Thymus (tissue), 11 donors: ENCODE data around the gene CFAP210. TPM values are rescaled to one million over a fixed set of nuclear protein-coding genes. Genes with fewer than 3 reads are reported as not detected.

Source experiments
- DNase-seq, 9 donors: peaks; one replicate each; pipeline ENCODE4 v3.0.0-alpha.2; 2013; ENCODE audit warnings: low spot score in 9 of 9, low read depth in 6 of 9, missing footprints in 1 of 9
- H3K27ac ChIP-seq, 2 donors: one replicate each; pipeline ENCODE4 v1.5.1; 2013; ENCODE audit warnings: control low read depth in 1 of 2, low read depth in 1 of 2, low read length in 1 of 2, mild to moderate bottlenecking in 1 of 2, moderate library complexity in 1 of 2
- H3K27me3 ChIP-seq, 2 donors: one replicate each; pipeline ENCODE4 v1.5.1; 2013; ENCODE audit warnings: low read length in 1 of 2; ENCODE audit not compliant: control insufficient read depth in 2 of 2, insufficient read depth in 1 of 2
- H3K36me3 ChIP-seq, 2 donors: one replicate each; pipeline ENCODE4 v1.5.1; 2013; ENCODE audit warnings: low read length in 1 of 2, mild to moderate bottlenecking in 1 of 2, moderate library complexity in 1 of 2; ENCODE audit not compliant: control insufficient read depth in 2 of 2, insufficient read depth in 2 of 2
- H3K4me1 ChIP-seq, 2 donors: one replicate each; pipeline ENCODE4 v1.5.1; 2013; ENCODE audit warnings: low read length in 2 of 2; ENCODE audit not compliant: control insufficient read depth in 2 of 2, insufficient read depth in 2 of 2
- H3K4me3 ChIP-seq, 2 donors: one replicate each; pipeline ENCODE4 v1.5.1; 2013; ENCODE audit warnings: low read length in 2 of 2, control low read depth in 1 of 2, mild to moderate bottlenecking in 1 of 2
- H3K9me3 ChIP-seq, 2 donors: one replicate each; pipeline ENCODE4 v1.5.1; 2013; ENCODE audit warnings: low read length in 1 of 2, mild to moderate bottlenecking in 1 of 2; ENCODE audit not compliant: control insufficient read depth in 2 of 2, insufficient read depth in 1 of 2
- WGBS: extraction: QIAGEN DNeasy Blood & Tissue Kit; methylation state at CpG from one replicate; pipeline ENCODE4 v1.1.7; 2013; 5-methylcytosine and 5-hydroxymethylcytosine counted together
- polyA plus RNA-seq: library from polyadenylated mRNA; stranded (reverse); fragments of 200-250 nt; gene quantifications from one replicate; pipeline ENCODE4 v1.2.3, GENCODE V29; 2013
- total RNA-seq: library from RNA; stranded (reverse); fragments of 120-200 nt; gene quantifications from one replicate; pipeline ENCODE4 v1.2.4, GENCODE V29; 2013
- donor health status: healthy.

Gene CFAP210
- total and polyA plus RNA-seq, 2 donors: 0.21 TPM; not detected in 1

DNA sequence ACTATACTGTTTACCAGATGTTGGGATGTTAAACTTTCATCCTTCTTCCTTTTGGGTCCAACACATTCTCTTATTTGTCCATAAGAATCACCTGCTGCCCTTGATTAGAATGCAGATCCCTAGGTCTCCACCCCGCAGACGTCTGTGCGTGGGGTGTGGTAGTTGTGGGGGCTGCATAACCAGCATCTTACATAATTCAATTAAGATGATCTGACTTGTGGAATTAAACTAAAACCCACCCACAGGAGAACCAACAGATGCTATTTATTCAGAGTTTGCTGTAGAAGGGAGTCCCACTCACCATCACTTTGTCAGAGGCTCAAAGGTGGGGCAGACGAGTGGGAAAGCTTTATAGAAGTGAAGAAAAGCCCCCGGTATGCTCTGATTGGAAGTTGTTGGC, 37.9 kb upstream of the CFAP210 start:
- Histone ChIP-seq H3K27me3 (peaks cover 0 to 8% of the 10 kb centered on the region in 2 donors), H3K27ac (no peak overlapping the region), H3K4me3 (no peak overlapping the region), H3K36me3 (no peaks in the 10 kb centered on the region), H3K4me1 (peaks cover 11 to 23% of the 10 kb centered on the region in 2 donors), H3K9me3 (no peaks in the 10 kb centered on the region)
- DNase-seq: no peak
- WGBS: 91% methylated on average over 5 of the region's 5 CpGs

DNA sequence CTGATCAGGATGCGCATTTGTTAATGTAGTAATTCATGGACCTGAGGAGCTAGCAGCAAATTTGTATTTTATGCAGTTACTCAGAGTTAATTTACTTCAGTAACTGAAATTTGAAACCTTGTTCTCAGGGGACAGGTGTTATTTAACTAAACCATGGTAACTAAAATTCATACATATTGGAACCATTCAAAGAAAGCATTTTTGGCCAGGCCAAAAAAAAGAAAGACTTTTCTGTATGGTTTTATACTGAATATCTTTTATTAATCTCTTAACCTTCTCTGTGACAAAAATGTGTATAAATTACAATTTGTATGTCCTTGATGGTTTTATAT, 35.0 kb upstream of the CFAP210 start:
- peaks cover 8 to 10% of the 10 kb centered on the region in 2 donors for H3K4me1 ChIP-seq
- H3K27ac ChIP-seq: no peak overlapping the region
- H3K27me3 ChIP-seq: peaks cover 0 to 6% of the 10 kb centered on the region in 2 donors
- H3K36me3 ChIP-seq: no peaks in the 10 kb centered on the region
- no peak for DNase-seq
- no peak overlapping the region for H3K4me3 ChIP-seq
- no peaks in the 10 kb centered on the region for H3K9me3 ChIP-seq
- 95% methylated on average over 1 of the region's 1 CpG for WGBS

DNA sequence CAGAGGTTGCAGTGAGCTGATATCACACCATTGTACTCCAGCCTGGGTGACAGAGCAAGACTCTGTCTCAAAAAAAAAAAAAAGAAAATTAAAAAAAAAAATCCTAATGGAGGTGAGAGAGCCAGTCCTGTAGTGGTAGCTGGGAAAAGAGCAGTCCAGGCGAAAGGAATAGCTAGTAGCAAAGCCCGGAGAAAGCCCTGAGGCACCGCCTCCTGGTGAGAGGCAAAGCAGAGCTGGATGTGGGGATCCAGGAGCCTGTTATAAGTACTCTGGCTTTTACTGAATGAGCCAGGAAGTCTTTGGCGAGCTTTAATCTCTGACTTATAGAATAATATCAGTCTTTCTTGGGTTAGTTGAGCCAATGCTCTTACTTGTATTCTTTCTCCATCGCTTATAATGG, 32.9 kb upstream of the CFAP210 start:
- no peak overlapping the region for H3K4me3 ChIP-seq
- no peaks in the 10 kb centered on the region for H3K9me3 ChIP-seq
- H3K4me1 ChIP-seq: no peaks in the 10 kb centered on the region
- H3K27ac ChIP-seq: no peak overlapping the region
- 99% methylated on average over 5 of the region's 5 CpGs for WGBS
- no peaks in the 10 kb centered on the region for H3K36me3 ChIP-seq
- no peak for DNase-seq
- H3K27me3 ChIP-seq: no peaks in the 10 kb centered on the region

DNA sequence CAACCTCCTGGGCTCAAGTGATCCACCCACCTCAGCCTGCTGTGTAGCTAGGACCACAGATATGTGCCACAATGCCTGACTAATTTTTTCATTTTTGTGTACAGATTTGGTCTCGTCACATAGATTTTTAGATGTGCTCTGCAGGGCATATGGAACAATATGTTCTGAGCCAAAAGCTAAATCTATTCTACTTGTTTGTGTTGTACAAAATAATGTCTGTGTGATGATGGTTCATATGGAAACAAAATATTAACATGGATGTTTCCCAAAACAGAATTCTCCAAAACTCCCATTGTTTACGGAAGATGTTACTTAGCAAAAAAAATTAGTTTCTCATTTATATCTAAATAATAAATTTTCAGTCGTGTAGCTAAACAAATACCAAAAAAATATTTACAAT, 26.8 kb upstream of the CFAP210 start:
- Histone ChIP-seq H3K27ac (no peak overlapping the region), H3K4me1 (peaks cover 0 to 6% of the 10 kb centered on the region in 2 donors), H3K4me3 (no peak overlapping the region), H3K36me3 (no peaks in the 10 kb centered on the region), H3K27me3 (no peaks in the 10 kb centered on the region), H3K9me3 (no peaks in the 10 kb centered on the region)
- 96% methylated on average over 3 of the region's 3 CpGs for WGBS
- no peak for DNase-seq

DNA sequence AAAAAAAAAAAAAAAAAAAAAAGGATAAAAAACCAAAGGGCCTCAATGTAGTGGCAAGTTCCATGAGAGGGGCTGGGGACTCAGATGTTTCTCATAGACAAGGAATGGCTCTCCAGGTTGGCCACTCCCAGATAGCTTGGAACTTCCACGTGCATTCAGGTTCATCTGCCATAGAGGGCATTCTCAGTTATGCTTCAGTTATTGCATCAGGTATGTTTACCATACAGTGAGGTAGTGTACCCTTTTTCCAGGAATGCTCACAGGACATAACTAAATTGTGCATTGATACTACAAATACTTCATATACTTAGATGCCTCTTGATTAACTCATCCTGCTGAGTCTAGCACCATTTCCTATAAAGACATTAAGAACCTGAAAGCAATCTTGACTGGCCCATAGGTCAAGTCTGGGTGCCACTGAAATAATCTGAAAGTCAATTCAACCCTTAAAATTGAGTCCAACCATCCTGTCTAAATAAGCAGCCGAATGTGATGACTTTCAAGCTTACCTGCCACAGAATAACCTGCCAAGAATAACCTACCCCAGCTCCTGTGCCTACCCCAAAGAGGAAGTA, 24.8 kb upstream of the CFAP210 start:
- WGBS: 95% methylated on average over 2 of the region's 2 CpGs

DNA sequence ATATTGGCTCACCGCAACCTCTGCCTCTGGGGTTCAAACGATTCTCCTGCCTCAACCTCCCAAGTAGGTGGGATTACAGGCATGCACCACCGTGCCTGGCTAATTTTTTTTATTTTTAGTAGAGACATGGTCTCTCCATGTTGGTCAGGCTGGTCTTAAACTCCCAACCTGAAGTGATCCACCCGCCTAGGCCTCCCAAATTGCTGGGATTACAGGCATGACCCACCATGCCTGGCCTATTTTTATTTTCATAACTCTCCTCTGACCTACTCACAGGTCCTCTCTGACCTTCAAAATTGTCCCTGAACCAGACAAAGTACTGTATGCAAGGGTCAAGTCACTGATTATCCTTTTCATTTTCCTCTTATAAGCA, 23.5 kb upstream of the CFAP210 start:
- Histone ChIP-seq H3K9me3 (no peaks in the 10 kb centered on the region), H3K4me1 (peaks cover 0 to 13% of the 10 kb centered on the region in 2 donors), H3K27me3 (no peaks in the 10 kb centered on the region), H3K4me3 (no peak overlapping the region), H3K36me3 (no peaks in the 10 kb centered on the region), H3K27ac (no peak overlapping the region)
- no peak for DNase-seq
- WGBS: 98% methylated on average over 4 of the region's 4 CpGs

More for the DNA sequence above, 24.8 kb upstream of the CFAP210 start:
- Histone ChIP-seq H3K36me3 (no peaks in the 10 kb centered on the region), H3K9me3 (no peaks in the 10 kb centered on the region), H3K4me1 (peaks cover 0 to 13% of the 10 kb centered on the region in 2 donors), H3K27me3 (no peaks in the 10 kb centered on the region), H3K4me3 (no peak overlapping the region), H3K27ac (no peak overlapping the region)
- no peak for DNase-seq

DNA sequence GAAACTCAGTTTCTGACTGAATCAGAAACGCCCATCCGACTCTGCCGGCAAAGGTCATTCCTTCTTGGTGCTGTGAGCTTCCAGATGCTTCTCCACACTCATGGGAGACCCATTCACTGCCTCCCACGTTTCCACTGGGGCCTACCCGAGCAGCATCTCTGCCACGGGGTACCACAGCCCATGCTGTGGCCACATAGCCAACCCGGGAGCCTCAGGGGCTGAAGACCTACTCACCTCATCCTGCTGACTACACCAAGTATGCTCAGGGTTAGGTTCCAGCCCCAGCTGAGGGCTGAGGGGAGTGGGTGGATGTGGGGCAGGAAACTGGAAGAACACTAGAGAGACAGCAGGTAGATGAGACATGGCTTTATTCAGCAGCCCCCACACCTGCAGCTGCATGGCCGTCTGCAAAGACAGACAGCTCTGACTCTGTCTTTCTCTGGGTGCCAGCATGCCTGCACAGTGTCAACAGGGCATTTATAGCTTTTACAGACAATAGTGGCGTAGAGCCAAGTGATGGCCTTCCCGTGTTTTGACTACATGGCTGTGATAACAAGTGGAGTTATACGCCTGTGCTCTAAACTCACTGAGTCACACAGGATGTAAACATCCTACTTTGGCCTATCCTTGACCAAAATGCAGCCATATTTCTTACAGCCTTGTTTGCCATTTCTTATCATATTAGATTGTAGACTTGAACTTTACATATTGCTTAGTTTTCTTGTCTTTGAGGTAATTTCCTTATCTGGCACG, 22.9 kb upstream of the CFAP210 start:
- Histone ChIP-seq H3K9me3 (no peaks in the 10 kb centered on the region), H3K36me3 (no peaks in the 10 kb centered on the region), H3K4me3 (no peak overlapping the region), H3K4me1 (peaks cover 0 to 13% of the 10 kb centered on the region in 2 donors), H3K27me3 (no peaks in the 10 kb centered on the region), H3K27ac (no peak overlapping the region)
- no peak for DNase-seq
- WGBS: 90% methylated on average over 12 of the region's 12 CpGs

DNA sequence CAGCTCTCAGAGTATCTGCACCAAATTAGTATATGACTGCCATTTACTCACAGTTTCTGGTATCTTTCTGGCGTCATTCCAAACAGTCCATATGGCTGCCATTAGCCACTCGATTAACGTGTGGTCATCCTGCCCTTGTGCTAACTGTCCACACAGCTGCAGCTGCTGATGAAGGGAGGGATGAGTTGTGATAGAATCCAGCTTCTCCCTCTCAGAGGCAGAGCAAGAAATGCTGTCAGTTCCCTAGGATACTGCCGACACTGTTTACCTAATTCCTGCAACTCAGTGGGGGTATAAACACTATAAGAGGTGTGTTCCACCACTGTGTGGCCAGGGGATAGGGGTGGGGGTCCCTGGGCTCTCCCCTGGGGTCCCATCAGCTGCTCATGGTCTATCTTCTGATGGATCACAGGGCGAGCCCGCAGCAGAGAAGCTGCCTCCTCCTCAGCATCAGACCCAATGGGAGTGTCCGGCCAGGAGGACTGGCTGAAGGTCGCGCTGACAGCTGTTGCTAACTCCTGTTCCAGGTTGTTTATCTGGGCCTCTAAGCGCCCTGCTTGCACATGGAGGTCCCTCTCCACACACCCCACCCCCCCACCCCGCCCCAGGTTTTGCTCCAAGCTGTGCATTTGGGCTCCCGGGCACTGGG, 22.2 kb upstream of the CFAP210 start:
- H3K36me3 ChIP-seq: peaks cover 0 to 4% of the 10 kb centered on the region in 2 donors
- peaks cover 0 to 13% of the 10 kb centered on the region in 2 donors for H3K4me1 ChIP-seq
- no peak overlapping the region for H3K27ac ChIP-seq
- 92% methylated on average over 12 of the region's 12 CpGs for WGBS
- no peak for DNase-seq
- H3K4me3 ChIP-seq: no peak overlapping the region
- peaks cover 0 to 5% of the 10 kb centered on the region in 2 donors for H3K9me3 ChIP-seq
- H3K27me3 ChIP-seq: no peaks in the 10 kb centered on the region
